ENCODE data around the gene SNX14. TPM values are rescaled to one million over a fixed set of nuclear protein-coding genes. Genes with fewer than 3 reads are reported as not detected.
A peak's percentile ranks its signal among the peaks of the same experiment; 100 is the strongest.

Gene SNX14
- total and polyA plus RNA-seq, 12 donors, result 21.3 to 52.5 (median 28.5) TPM

DNA sequence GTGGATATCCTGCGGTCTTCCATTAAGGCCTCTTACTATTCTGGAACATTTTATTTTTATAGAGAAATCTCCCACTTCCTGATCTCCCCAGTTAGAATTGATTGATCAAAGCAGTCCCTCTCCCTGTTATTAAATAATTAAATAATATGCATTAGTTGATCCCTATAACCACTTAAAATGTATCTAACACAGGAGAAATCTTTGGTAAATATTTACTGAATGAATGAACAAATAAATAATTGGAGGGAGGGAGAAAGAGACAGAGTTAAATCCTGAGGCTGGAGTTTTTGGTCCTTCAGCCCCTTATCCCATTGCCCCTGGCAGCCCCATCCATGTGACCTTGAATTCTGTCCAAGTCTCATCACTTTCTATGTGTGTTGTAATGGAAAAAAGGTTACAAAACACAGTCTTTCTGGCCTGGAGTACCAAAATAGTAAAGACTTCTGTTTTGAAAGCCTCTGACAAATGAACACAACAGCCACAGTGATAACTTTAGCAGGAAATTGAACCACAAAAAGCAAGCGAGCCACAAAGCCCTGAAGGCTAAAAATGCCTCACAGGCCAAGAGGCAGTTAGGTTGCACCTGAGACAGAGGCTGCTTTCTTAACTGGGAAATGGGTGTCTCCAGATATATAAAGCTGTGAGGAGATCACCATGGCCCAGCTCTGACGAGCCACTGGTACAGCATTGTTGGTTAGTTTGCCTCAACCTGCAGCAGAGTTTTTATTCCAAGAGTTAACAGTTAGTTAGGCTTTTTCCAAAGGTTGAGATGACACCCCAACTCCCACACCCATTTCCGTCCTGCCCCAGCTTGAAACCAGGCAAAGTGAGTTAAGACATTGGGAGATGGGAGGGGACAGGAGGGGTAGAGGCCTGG is 132.5 kb downstream of the SNX14 start:
- no peaks in the 10 kb centered on the region for H3K36me3 ChIP-seq
- H3K27ac ChIP-seq, result peak overlapping the region in 9 of 10 donors; percentile 2 to 77 (median 62)
- H3K9me3 ChIP-seq, result no peaks in the 10 kb centered on the region
- H3K4me3 ChIP-seq, result no peak overlapping the region
- H3K4me1 ChIP-seq, result peaks cover 4 to 62% (median 35%) of the 10 kb centered on the region in 9 donors
- H3K27me3 ChIP-seq, result no peaks in the 10 kb centered on the region
- WGBS, 2 donors, result 60 to 63% methylated on average over 4 of the region's 4 CpGs
- DNase-seq (no peak), ATAC-seq (peak in 7 of 8 donors; percentile 16 to 50 (median 41))
- TF ChIP-seq, protein P1, sequence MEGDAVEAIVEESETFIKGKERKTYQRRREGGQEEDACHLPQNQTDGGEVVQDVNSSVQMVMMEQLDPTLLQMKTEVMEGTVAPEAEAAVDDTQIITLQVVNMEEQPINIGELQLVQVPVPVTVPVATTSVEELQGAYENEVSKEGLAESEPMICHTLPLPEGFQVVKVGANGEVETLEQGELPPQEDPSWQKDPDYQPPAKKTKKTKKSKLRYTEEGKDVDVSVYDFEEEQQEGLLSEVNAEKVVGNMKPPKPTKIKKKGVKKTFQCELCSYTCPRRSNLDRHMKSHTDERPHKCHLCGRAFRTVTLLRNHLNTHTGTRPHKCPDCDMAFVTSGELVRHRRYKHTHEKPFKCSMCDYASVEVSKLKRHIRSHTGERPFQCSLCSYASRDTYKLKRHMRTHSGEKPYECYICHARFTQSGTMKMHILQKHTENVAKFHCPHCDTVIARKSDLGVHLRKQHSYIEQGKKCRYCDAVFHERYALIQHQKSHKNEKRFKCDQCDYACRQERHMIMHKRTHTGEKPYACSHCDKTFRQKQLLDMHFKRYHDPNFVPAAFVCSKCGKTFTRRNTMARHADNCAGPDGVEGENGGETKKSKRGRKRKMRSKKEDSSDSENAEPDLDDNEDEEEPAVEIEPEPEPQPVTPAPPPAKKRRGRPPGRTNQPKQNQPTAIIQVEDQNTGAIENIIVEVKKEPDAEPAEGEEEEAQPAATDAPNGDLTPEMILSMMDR (IDR thresholded peaks at IDR 0.05), result no peak
- intact Hi-C loops (cut with DNase I), result no loop called here

- TF ChIP-seq, protein P1 (IDR thresholded peaks at IDR 0.05), result no peak
- peaks cover 0 to 4% (median 0%) of the 10 kb centered on the region in 7 donors for H3K27me3 ChIP-seq
- WGBS, 2 donors, result 56 to 58% methylated on average over 4 of the region's 4 CpGs
- H3K4me1 ChIP-seq, result peaks cover 4 to 53% (median 35%) of the 10 kb centered on the region in 9 donors
- intact Hi-C loops (cut with DNase I), result no loop called here
- no peaks in the 10 kb centered on the region for H3K36me3 ChIP-seq
- no peak overlapping the region for H3K4me3 ChIP-seq
- DNase-seq (no peak), ATAC-seq (peak in 6 of 8 donors; percentile 39 to 65 (median 50))
- no peaks in the 10 kb centered on the region for H3K9me3 ChIP-seq
- H3K27ac ChIP-seq, result peak overlapping the region in 8 of 10 donors; percentile 17 to 77 (median 64)
These were observed 133.3 kb downstream of the SNX14 start for GRCh38 chr6:85460154-85460920.

DNA sequence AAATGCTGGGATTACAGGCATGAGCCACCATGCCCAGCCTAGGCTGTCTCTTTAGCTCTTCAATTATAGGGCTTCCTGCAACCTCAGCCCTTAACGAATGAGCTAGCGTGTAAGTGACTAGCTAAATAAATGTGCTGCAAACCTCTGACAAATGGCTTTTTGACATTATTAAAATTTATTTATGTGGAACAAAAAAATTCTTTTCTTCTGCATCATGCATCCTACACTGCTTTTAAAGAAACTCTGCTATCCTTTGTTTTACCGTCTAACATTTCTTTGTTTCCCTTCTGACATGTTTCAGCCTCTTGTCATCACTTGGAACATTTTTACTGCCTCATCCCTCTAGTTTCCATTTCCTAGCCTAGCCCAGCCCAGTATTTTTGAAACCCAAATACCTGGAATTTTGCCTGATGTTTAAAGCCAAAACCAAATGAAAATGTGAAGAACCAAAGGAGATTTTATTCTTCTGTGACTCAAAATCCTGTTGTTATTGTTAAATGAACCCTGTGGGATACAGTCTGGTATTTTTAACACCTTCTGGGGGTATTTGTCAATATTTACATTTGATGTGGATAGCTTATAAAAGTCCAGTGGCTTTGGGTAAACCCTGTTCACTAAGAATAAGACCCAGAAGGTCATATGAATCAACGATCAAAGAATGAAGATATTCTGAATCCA is 134.3 kb downstream of the SNX14 start:
- no peak for DNase-seq
- peak overlapping the region in 7 of 10 donors; percentile 26 to 77 (median 39) for H3K27ac ChIP-seq
- peaks cover 4 to 49% (median 33%) of the 10 kb centered on the region in 9 donors for H3K4me1 ChIP-seq
- whole genome bisulfite sequencing, 2 donors, result 59% methylated on average over 4 of the region's 4 CpGs
- H3K27me3 ChIP-seq, result peaks cover 0 to 13% (median 0%) of the 10 kb centered on the region in 7 donors
- TF ChIP-seq, protein P1 (IDR thresholded peaks at IDR 0.05), result no peak
- no peaks in the 10 kb centered on the region for H3K9me3 ChIP-seq
- H3K4me3 ChIP-seq, result no peak overlapping the region
- no peaks in the 10 kb centered on the region for H3K36me3 ChIP-seq
- intact Hi-C loops (cut with DNase I), result no loop called here
- ATAC-seq, result peak in 5 of 8 donors; percentile 26 to 57 (median 46)

- no peak overlapping the region for H3K4me3 ChIP-seq
- TF ChIP-seq, protein P1 (IDR thresholded peaks at IDR 0.05), result no peak
- WGBS, 2 donors, result 77 to 79% methylated on average over 3 of the region's 3 CpGs
- intact Hi-C loops (cut with DNase I), result no loop called here
- ATAC-seq (no peak), DNase-seq (no peak)
- H3K4me1 ChIP-seq, result peaks cover 4 to 45% (median 29%) of the 10 kb centered on the region in 9 donors
- peak overlapping the region in 7 of 10 donors; percentile 17 to 77 (median 39) for H3K27ac ChIP-seq
- H3K36me3 ChIP-seq, result no peaks in the 10 kb centered on the region
- peaks cover 0 to 13% (median 0%) of the 10 kb centered on the region in 7 donors for H3K27me3 ChIP-seq
- H3K9me3 ChIP-seq, result no peaks in the 10 kb centered on the region
These were observed 134.9 kb downstream of the SNX14 start for GRCh38 chr6:85458782-85459181.

Data from heart right ventricle (tissue), 16 donors.